ENCODE measurements around the gene LRIG2. TPM values are rescaled to one million over a fixed set of nuclear protein-coding genes. Genes with fewer than 3 reads are reported as not detected.
"Not testable (repeated sequence)": the region's sequence is repeated elsewhere in the genome, so short reads cannot be mapped to it uniquely, and the experiment has no call there.

LRIG2 gene
- total RNA-seq, 1 donor from 2014 or later: 20.9 TPM

GRCh38 chr1:113057006-113057405, 16.0 kb upstream of the LRIG2 start:
- DNase-seq (ENCODE audit: extremely low read depth, low read depth, low spot score): no peak

GRCh38 chr1:113058941-113059706, 13.9 kb upstream of the LRIG2 start:
- no peak for DNase-seq (ENCODE audit: extremely low read depth, low read depth, low spot score)

GRCh38 chr1:113063456-113063855, 9.5 kb upstream of the LRIG2 start:
- not testable (repeated sequence) for DNase-seq (ENCODE audit: extremely low read depth, low read depth, low spot score)

- DNase-seq (ENCODE audit: extremely low read depth, low read depth, low spot score): no peak
Measured at GRCh38 chr1:113072141-113072756, 749 bp upstream of the LRIG2 start.

- no peak for DNase-seq (ENCODE audit: extremely low read depth, low read depth, low spot score)
Measured at GRCh38 chr1:113073479-113073950, 517 bp downstream of the LRIG2 start.

GRCh38 chr1:113074237-113074636, 1.2 kb downstream of the LRIG2 start:
- no peak for DNase-seq (ENCODE audit: extremely low read depth, low read depth, low spot score)

- not testable (repeated sequence) for DNase-seq (ENCODE audit: extremely low read depth, low read depth, low spot score)
Measured at GRCh38 chr1:113077978-113078377, 5.0 kb downstream of the LRIG2 start.

DNA sequence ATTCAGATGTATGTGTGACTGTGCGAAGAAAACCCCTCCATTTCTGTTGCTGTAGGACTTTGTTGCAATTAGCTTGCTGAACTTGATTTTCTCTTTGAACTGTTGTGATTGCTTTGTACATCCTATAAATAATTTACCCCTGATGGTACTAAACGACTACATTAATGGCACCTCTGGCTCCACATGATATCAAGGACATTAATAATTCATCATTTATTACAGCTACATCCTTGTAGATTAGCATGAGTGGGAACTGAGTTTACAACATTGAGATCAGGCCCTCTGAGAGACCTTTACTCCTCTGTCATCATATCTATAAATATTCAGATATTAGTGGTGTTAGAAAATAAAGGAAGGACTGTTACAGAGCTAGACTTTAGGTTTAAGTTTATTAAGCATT, 13.5 kb downstream of the LRIG2 start:
- no peak for DNase-seq (ENCODE audit: extremely low read depth, low read depth, low spot score)

- no peak for DNase-seq (ENCODE audit: extremely low read depth, low read depth, low spot score)
Measured at GRCh38 chr1:113088972-113089371, 16.0 kb downstream of the LRIG2 start.

- DNase-seq (ENCODE audit: extremely low read depth, low read depth, low spot score): no peak
Measured at GRCh38 chr1:113090051-113090450, 17.1 kb downstream of the LRIG2 start.

DNA sequence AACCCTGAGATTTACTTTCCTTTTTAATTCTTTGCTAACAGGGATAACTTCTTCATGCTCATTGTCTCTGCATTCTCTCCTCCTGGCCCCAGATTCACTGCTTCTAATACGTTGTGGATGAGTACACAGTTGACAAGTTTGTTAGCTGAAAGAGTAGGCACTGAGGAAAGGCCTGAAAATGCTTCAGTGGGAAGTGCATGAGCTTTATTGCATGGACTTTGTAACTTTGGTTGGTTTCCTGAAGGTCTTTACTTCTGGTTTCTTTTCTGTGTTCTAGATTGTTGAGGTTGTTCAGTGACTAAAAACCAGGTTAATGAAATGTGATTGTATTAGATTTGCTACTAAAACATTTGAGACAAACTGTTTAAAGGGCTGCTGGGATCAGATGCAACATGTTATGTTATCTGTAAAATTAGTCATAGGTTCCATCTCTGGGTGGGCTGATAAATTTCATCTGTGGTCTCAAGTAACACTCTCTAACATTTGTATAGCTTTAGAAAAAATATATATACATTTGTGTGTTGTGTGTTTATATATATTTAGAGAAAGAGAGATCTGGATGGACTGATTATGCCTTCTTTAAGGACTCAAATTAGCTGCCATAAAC, 19.1 kb downstream of the LRIG2 start:
- no peak for DNase-seq (ENCODE audit: extremely low read depth, low read depth, low spot score)

- DNase-seq (ENCODE audit: extremely low read depth, low read depth, low spot score): no peak
Measured at GRCh38 chr1:113094506-113094905, 21.5 kb downstream of the LRIG2 start.

DNA sequence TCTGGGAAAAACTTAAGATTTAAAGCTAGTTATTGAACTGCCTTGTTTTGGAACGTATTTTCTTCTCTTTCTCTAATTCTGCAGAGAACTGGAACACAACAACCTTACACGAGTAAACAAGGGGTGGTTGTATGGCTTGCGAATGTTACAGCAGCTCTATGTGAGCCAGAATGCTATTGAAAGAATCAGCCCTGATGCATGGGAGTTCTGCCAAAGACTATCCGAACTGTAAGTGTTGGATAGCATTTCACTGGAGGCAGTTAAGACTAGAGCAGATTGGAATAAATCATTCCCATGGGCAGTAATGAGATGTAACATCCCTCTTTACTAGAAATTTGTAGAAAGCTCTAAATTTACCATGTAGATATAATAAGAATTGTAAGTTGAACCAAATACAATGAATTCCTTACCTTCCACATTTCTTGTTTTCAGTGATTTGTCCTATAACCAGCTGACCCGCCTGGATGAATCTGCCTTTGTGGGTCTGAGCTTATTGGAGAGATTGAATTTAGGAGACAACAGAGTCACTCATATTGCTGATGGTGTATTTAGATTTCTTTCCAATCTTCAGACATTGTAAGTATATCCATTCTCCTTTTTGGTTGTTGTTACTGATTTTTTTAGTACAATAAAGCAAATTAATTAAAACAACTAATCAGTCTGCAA, 22.9 kb downstream of the LRIG2 start:
- no peak for DNase-seq (ENCODE audit: extremely low read depth, low read depth, low spot score)

- no peak for DNase-seq (ENCODE audit: extremely low read depth, low read depth, low spot score)
Measured at GRCh38 chr1:113096493-113096892, 23.5 kb downstream of the LRIG2 start.

- DNase-seq (ENCODE audit: extremely low read depth, low read depth, low spot score): no peak
Measured at GRCh38 chr1:113101588-113101987, 28.6 kb downstream of the LRIG2 start.

- DNase-seq (ENCODE audit: extremely low read depth, low read depth, low spot score): no peak
Measured at GRCh38 chr1:113103048-113103447, 30.1 kb downstream of the LRIG2 start.

- DNase-seq (ENCODE audit: extremely low read depth, low read depth, low spot score): no peak
Measured at GRCh38 chr1:113103977-113104376, 31.0 kb downstream of the LRIG2 start.

GRCh38 chr1:113106910-113107309, 33.9 kb downstream of the LRIG2 start:
- no peak for DNase-seq (ENCODE audit: extremely low read depth, low read depth, low spot score)

GRCh38 chr1:113109908-113110554, 37.0 kb downstream of the LRIG2 start:
- DNase-seq (ENCODE audit: extremely low read depth, low read depth, low spot score): peak; percentile 5

DNA sequence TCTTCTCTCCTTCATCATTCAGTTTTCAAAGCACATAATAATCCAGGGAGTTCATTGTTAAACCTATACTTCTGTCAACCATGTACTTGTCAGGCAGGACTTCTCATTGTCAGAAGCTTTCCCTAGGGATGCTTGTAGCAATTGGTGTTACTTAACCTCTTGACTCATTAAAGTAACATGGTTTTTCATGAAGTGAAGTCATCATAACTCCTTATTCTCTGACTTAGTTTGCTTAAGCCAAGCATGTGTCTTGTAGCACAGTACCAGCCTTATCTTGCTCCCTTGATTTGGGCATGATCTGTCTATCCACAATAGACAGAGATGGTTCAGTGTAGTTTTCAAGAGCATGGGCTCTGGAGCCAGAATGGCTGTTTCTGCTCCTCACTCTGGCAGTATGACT, 45.3 kb downstream of the LRIG2 start:
- no peak for DNase-seq (ENCODE audit: extremely low read depth, low read depth, low spot score)

- no peak for DNase-seq (ENCODE audit: extremely low read depth, low read depth, low spot score)
Measured at GRCh38 chr1:113123737-113124136, 50.7 kb downstream of the LRIG2 start.
